Activated T-helper 9 cell treated with anti-CD3 and anti-CD28 coated beads, Interleukin-2, amount 50 U/mL, for 16 hours (primary cell): ENCODE measurements around the gene CCNO.

Experiments used
- DNase-seq: peaks from one replicate; pipeline ENCODE4 v3.0.0-alpha.2; 2020; ENCODE audit warnings: low read depth

The CCNO gene

GRCh38 chr5:55222985-55223811, 10.2 kb downstream of the CCNO start:
- no peak for DNase-seq

- DNase-seq, result no peak
Observed at GRCh38 chr5:55222092-55222984, 11.1 kb downstream of the CCNO start.

GRCh38 chr5:55220433-55221185, 12.8 kb downstream of the CCNO start:
- DNase-seq, result no peak

GRCh38 chr5:55219770-55220169, 13.6 kb downstream of the CCNO start:
- no peak for DNase-seq

GRCh38 chr5:55218967-55219366, 14.4 kb downstream of the CCNO start:
- no peak for DNase-seq

GRCh38 chr5:55211184-55211874, 22.1 kb downstream of the CCNO start:
- no peak for DNase-seq

GRCh38 chr5:55205001-55205400, 28.4 kb downstream of the CCNO start:
- no peak for DNase-seq

GRCh38 chr5:55191165-55191564, 42.2 kb downstream of the CCNO start:
- no peak for DNase-seq

- no peak for DNase-seq
Observed at GRCh38 chr5:55188656-55189540, 44.5 kb downstream of the CCNO start.

GRCh38 chr5:55187370-55187769, 46.0 kb downstream of the CCNO start:
- no peak for DNase-seq
